ENCODE measurements around the gene MAPK10. TPM values are rescaled to one million over a fixed set of nuclear protein-coding genes. Genes with fewer than 3 reads are reported as not detected.

MAPK10 gene
- total and polyA plus RNA-seq, 2 donors (not counting 3 experiments of a cell fraction or from before 2014, with no cell fraction given), result 0.17 TPM; not detected in 1

- H3K9me3 ChIP-seq (replicated peaks; ENCODE audit: control insufficient read depth, insufficient read depth, low read length), result no peaks in the 10 kb centered on the region
- no peak overlapping the region for H3K27ac ChIP-seq (ENCODE audit: insufficient read depth, low read depth, low read length)
- no peaks in the 10 kb centered on the region for H3K4me1 ChIP-seq (ENCODE audit: control insufficient read depth, extremely low read depth, insufficient read depth, low read length)
- H3K4me2 ChIP-seq (ENCODE audit: insufficient read depth, low read length), result no peak overlapping the region
- dilution Hi-C loops (cut with MboI; ENCODE audit: extremely low pct_ligation_motif_present, low sequenced_read_pairs) (no loop called here), intact Hi-C loops (cut with micrococcal nuclease) (no loop called here)
- H4K20me1 ChIP-seq (replicated peaks; ENCODE audit: control insufficient read depth, extremely low read depth, insufficient read depth, low read length), result no peaks in the 10 kb centered on the region
- H3K9ac ChIP-seq (replicated peaks; ENCODE audit: extremely low read depth, insufficient read depth, low read length), result no peak overlapping the region
- DNase-seq (ENCODE audit: low read depth, low spot score), result no peak
- ChIA-PET CTCF (no interaction called here), POLR2A (no interaction called here)
- no peak for FAIRE-seq
- H3K27me3 ChIP-seq (ENCODE audit: control insufficient read depth in 2 of 2, insufficient read depth in 2 of 2, low read length in 2 of 2), result no peaks in the 10 kb centered on the region
- no peak overlapping the region for H2AFZ ChIP-seq (ENCODE audit: low read depth, low read length)
- TF ChIP-seq, protein P1, sequence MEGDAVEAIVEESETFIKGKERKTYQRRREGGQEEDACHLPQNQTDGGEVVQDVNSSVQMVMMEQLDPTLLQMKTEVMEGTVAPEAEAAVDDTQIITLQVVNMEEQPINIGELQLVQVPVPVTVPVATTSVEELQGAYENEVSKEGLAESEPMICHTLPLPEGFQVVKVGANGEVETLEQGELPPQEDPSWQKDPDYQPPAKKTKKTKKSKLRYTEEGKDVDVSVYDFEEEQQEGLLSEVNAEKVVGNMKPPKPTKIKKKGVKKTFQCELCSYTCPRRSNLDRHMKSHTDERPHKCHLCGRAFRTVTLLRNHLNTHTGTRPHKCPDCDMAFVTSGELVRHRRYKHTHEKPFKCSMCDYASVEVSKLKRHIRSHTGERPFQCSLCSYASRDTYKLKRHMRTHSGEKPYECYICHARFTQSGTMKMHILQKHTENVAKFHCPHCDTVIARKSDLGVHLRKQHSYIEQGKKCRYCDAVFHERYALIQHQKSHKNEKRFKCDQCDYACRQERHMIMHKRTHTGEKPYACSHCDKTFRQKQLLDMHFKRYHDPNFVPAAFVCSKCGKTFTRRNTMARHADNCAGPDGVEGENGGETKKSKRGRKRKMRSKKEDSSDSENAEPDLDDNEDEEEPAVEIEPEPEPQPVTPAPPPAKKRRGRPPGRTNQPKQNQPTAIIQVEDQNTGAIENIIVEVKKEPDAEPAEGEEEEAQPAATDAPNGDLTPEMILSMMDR (IDR thresholded peaks at IDR 0.05; ENCODE audit: extremely low read depth in 1 of 2, insufficient read depth in 1 of 2, low read depth in 1 of 2, low read length in 2 of 2), result no peak
- no peak for TF ChIP-seq POLR2A (IDR thresholded peaks at IDR 0.05; ENCODE audit: low read depth, low read length)
- TF ChIP-seq MAX (IDR thresholded peaks at IDR 0.05; ENCODE audit: insufficient read depth, insufficient read length), result no peak
- TF ChIP-seq FOS (IDR thresholded peaks at IDR 0.05; ENCODE audit: borderline replicate concordance, insufficient read depth, low read length), result no peak
- no peak for TF ChIP-seq POLR2AphosphoS5 (IDR thresholded peaks at IDR 0.05; ENCODE audit: insufficient read depth, low read depth, low read length)
- no peak for TF ChIP-seq JUN (IDR thresholded peaks at IDR 0.05; ENCODE audit: borderline replicate concordance, insufficient read depth, insufficient read length, low read depth)
- no peak for TF ChIP-seq MYC (IDR thresholded peaks at IDR 0.05; ENCODE audit: low read depth, low read length)
- no peak for TF ChIP-seq GATA2 (IDR thresholded peaks at IDR 0.05; ENCODE audit: insufficient read depth, insufficient read length, low read depth, low read length)
- no peak for TF ChIP-seq EZH2 (IDR thresholded peaks at IDR 0.05; ENCODE audit: borderline replicate concordance, low read depth, low read length, severe bottlenecking)
- no peak overlapping the region for H3K4me3 ChIP-seq (replicated peaks in 1 of 3; ENCODE audit: insufficient read depth in 1 of 3, low read depth in 1 of 3, low read length in 3 of 3)
- H3K9me1 ChIP-seq (replicated peaks; ENCODE audit: control insufficient read depth, extremely low read depth, insufficient read depth, low read length), result no peaks in the 10 kb centered on the region
- no peaks in the 10 kb centered on the region for H3K79me2 ChIP-seq (ENCODE audit: control insufficient read depth, insufficient read depth, low read length)
- H3K36me3 ChIP-seq (ENCODE audit: control insufficient read depth in 2 of 2, extremely low read depth in 1 of 2, insufficient read depth in 2 of 2, low read length in 2 of 2), result no peaks in the 10 kb centered on the region
- BruUV-seq (replicated peaks), result no TSS peak
Measured at GRCh38 chr4:86313656-86314055, 46.2 kb downstream of the MAPK10 start.

All from endothelial cell of umbilical vein (primary cell).